CD14-positive monocyte (primary cell): ENCODE data around the gene SYT13. TPM values are rescaled to one million over a fixed set of nuclear protein-coding genes. Genes with fewer than 3 reads are reported as not detected.

Experiments used
- DNase-seq, 3 donors: peaks; one replicate each; pipeline ENCODE4 v3.0.0-alpha.2; 2011 to 2022
- H2AFZ ChIP-seq: 2 replicates; pipeline ENCODE4 v1.6.0; 2012; ENCODE audit warnings: mild to moderate bottlenecking, low read depth, low read length, inconsistent platforms; ENCODE audit not compliant: insufficient read depth, poor library complexity, severe bottlenecking
- H3K27ac ChIP-seq, 2 donors: 1 replicate in 1 of 2; 2 replicates in 1 of 2; pipeline ENCODE4 v1.5.1; 2012 to 2013; ENCODE audit warnings: low read length in 2 of 2, control low read depth in 1 of 2, inconsistent platforms in 1 of 2, low read depth in 1 of 2, mild to moderate bottlenecking in 1 of 2
- H3K27me3 ChIP-seq, 2 donors: one replicate each; pipeline versions ENCODE4 v1.6.0 to v1.6.1; 2011 to 2013; ENCODE audit warnings: low read length in 2 of 2; ENCODE audit not compliant: control insufficient read depth in 2 of 2, insufficient read depth in 2 of 2
- H3K36me3 ChIP-seq, 2 donors: replicated peaks in 1 of 2; 1 replicate in 1 of 2; 2 replicates in 1 of 2; pipeline versions ENCODE4 v1.5.1 to v1.6.1; 2012 to 2013; ENCODE audit warnings: low read length in 2 of 2, control low read depth in 1 of 2, inconsistent platforms in 1 of 2, mild to moderate bottlenecking in 1 of 2; ENCODE audit not compliant: insufficient read depth in 2 of 2, control insufficient read depth in 1 of 2
- H3K4me1 ChIP-seq, 2 donors: 1 replicate in 1 of 2; 2 replicates in 1 of 2; pipeline versions ENCODE4 v1.5.1 to v1.6.1; 2012 to 2013; ENCODE audit warnings: low read length in 2 of 2, control low read depth in 1 of 2, inconsistent platforms in 1 of 2, mild to moderate bottlenecking in 1 of 2, moderate library complexity in 1 of 2; ENCODE audit not compliant: insufficient read depth in 2 of 2, control insufficient read depth in 1 of 2
- H3K4me2 ChIP-seq: replicated peaks from 2 replicates; pipeline ENCODE3; 2012; ENCODE audit warnings: low read length, moderate library complexity, mild to moderate bottlenecking; ENCODE audit not compliant: poor library complexity, severe bottlenecking; ENCODE audit errors: extremely low read depth
- H3K4me3 ChIP-seq, 3 experiments: fragments of 200-600 bp in 1 of 3; sonication (generic) in 1 of 3; replicated peaks in 1 of 3; 1 replicate in 2 of 3; 2 replicates in 1 of 3; pipeline ENCODE4 v1.5.1; 2011 to 2013; ENCODE audit warnings: low read length in 3 of 3, mild to moderate bottlenecking in 3 of 3, control low read depth in 2 of 3, low read depth in 2 of 3, inconsistent platforms in 1 of 3, moderate library complexity in 1 of 3
- H3K79me2 ChIP-seq: 2 replicates; pipeline ENCODE4 v1.6.0; 2012; ENCODE audit warnings: mild to moderate bottlenecking, control low read depth, inconsistent platforms, low read length, moderate library complexity; ENCODE audit not compliant: insufficient read depth
- H3K9ac ChIP-seq: 2 replicates; pipeline ENCODE4 v1.6.0; 2017; ENCODE audit warnings: low read length, mild to moderate bottlenecking; ENCODE audit not compliant: insufficient read depth, poor library complexity, severe bottlenecking
- H3K9me3 ChIP-seq, 2 donors: replicated peaks in 1 of 2; 1 replicate in 1 of 2; 2 replicates in 1 of 2; pipeline versions ENCODE4 v1.5.1 to v1.6.1; 2012 to 2013; ENCODE audit warnings: low read length in 2 of 2, control low read depth in 1 of 2; ENCODE audit not compliant: control insufficient read depth in 1 of 2, insufficient read depth in 1 of 2
- H4K20me1 ChIP-seq: 2 replicates; pipeline ENCODE4 v1.6.0; 2012; ENCODE audit warnings: mild to moderate bottlenecking, low read length, control low read depth, moderate library complexity; ENCODE audit not compliant: insufficient read depth
- H3K27ac Mint-ChIP-seq, 7 donors: one replicate each; pipeline ENCODE4 v1.8.0; 2020; ENCODE audit warnings: mild to moderate bottlenecking in 7 of 7, mixed read lengths in 7 of 7, moderate library complexity in 6 of 7, inconsistent platforms in 2 of 7
- H3K27me3 Mint-ChIP-seq, 3 donors: one replicate each; pipeline ENCODE4 v1.8.0; 2021 to 2022; ENCODE audit warnings: low read depth in 3 of 3, mild to moderate bottlenecking in 3 of 3, mixed read lengths in 3 of 3, moderate library complexity in 3 of 3, inconsistent platforms in 1 of 3
- H3K36me3 Mint-ChIP-seq, 2 donors: one replicate each; pipeline ENCODE4 v1.8.0; 2020; ENCODE audit warnings: mixed read lengths in 2 of 2, inconsistent platforms in 1 of 2, mild to moderate bottlenecking in 1 of 2
- H3K4me1 Mint-ChIP-seq: one replicate; pipeline ENCODE4 v1.8.0; 2020; ENCODE audit warnings: mild to moderate bottlenecking, mixed read lengths
- H3K4me3 Mint-ChIP-seq, 2 donors: one replicate each; pipeline ENCODE4 v1.8.0; 2020; ENCODE audit warnings: mild to moderate bottlenecking in 2 of 2, mixed read lengths in 2 of 2, moderate library complexity in 1 of 2
- H3K9me3 Mint-ChIP-seq, 7 donors: one replicate each; pipeline ENCODE4 v1.8.0; 2020 to 2022; ENCODE audit warnings: mixed read lengths in 7 of 7, mild to moderate bottlenecking in 6 of 7, moderate library complexity in 6 of 7, inconsistent platforms in 2 of 7
- CTCF ChIP-seq: fragments of 200-600 bp; IDR thresholded peaks from one replicate; pipeline ENCODE4 v1.8.0; 2022; ENCODE audit warnings: antibody characterized with exemption, mild to moderate bottlenecking
- WGBS: methylation state at CpG from one replicate; pipeline ENCODE4 v1.1.5; 2013; ENCODE audit warnings: missing lambda C conversion rate; ENCODE audit not compliant: insufficient coverage; 5-methylcytosine and 5-hydroxymethylcytosine counted together
- intact Hi-C, 2 donors: fragments of 100-400 bp; cut with micrococcal nuclease; formaldehyde crosslinking; loops; one replicate each; pipeline versions ENCODE4 v1.15.0 to v1.15.1; 2023
- polyA plus RNA-seq, 3 donors: library from polyadenylated mRNA; depleted of rRNA in 1 of 3; unstranded in 2 of 3; stranded (reverse) in 1 of 3; fragments of 300-500 nt in 2 of 3; fragments of >200 nt in 1 of 3; fragmentation: Illumina TruSeq in 2 of 3; gene quantifications; 1 replicate in 2 of 3; 2 replicates in 1 of 3; pipeline ENCODE4 v1.2.3, GENCODE V29; 2012 to 2021

The SYT13 gene
- polyA plus RNA-seq, 3 donors: not detected

- Mint-ChIP-seq H3K9me3 (no peaks in the 10 kb centered on the region), H3K27ac (no peak overlapping the region), H3K27me3 (peaks cover 11 to 29% (median 16%) of the 10 kb centered on the region in 3 donors), H3K4me3 (no peak overlapping the region), H3K36me3 (no peaks in the 10 kb centered on the region), H3K4me1 (no peaks in the 10 kb centered on the region)
- no peaks in the 10 kb centered on the region for H3K4me1 ChIP-seq
- no peak overlapping the region for H3K9ac ChIP-seq
- no peaks in the 10 kb centered on the region for H3K36me3 ChIP-seq
- whole genome bisulfite sequencing: no CpG with 5 or more reads among the region's 2 CpGs
- H3K27me3 ChIP-seq: peaks cover 3 to 6% of the 10 kb centered on the region in 2 donors
- H2AFZ ChIP-seq: no peak overlapping the region
- intact Hi-C loops: no loop called here
- no peak for DNase-seq
- H4K20me1 ChIP-seq: no peaks in the 10 kb centered on the region
- H3K4me2 ChIP-seq: no peak overlapping the region
- no peak overlapping the region for H3K4me3 ChIP-seq
- TF ChIP-seq CTCF: no peak
- no peaks in the 10 kb centered on the region for H3K79me2 ChIP-seq
- no peak overlapping the region for H3K27ac ChIP-seq
- H3K9me3 ChIP-seq: no peaks in the 10 kb centered on the region
Measured at GRCh38 chr11:45272701-45273100, 13.4 kb downstream of the SYT13 start.

- no peaks in the 10 kb centered on the region for H3K4me1 Mint-ChIP-seq
- H3K9ac ChIP-seq: no peak overlapping the region
- peaks cover 0 to 4% of the 10 kb centered on the region in 2 donors for H3K27me3 ChIP-seq
- no peak overlapping the region for H3K27ac Mint-ChIP-seq
- H2AFZ ChIP-seq: no peak overlapping the region
- no peak overlapping the region for H3K27ac ChIP-seq
- no peaks in the 10 kb centered on the region for H3K9me3 ChIP-seq
- no peaks in the 10 kb centered on the region for H3K36me3 ChIP-seq
- H3K36me3 Mint-ChIP-seq: no peaks in the 10 kb centered on the region
- H3K4me3 ChIP-seq: no peak overlapping the region
- DNase-seq: no peak
- H4K20me1 ChIP-seq: no peaks in the 10 kb centered on the region
- H3K9me3 Mint-ChIP-seq: no peaks in the 10 kb centered on the region
- TF ChIP-seq CTCF: no peak
- H3K4me1 ChIP-seq: no peaks in the 10 kb centered on the region
- H3K79me2 ChIP-seq: no peaks in the 10 kb centered on the region
- intact Hi-C loops: no loop called here
- no peak overlapping the region for H3K4me3 Mint-ChIP-seq
- peaks cover 9 to 27% (median 19%) of the 10 kb centered on the region in 3 donors for H3K27me3 Mint-ChIP-seq
- WGBS: 80% methylated on average over 3 of the region's 4 CpGs
- H3K4me2 ChIP-seq: no peak overlapping the region
Measured at GRCh38 chr11:45270946-45271716, 15.0 kb downstream of the SYT13 start.
